Superior temporal gyrus (tissue), 1 donor: ENCODE results near the gene CYP4B1.
"Not testable (repeated sequence)": the region's sequence is repeated elsewhere in the genome, so short reads cannot be mapped to it uniquely, and the experiment has no call there.

ENCODE experiments used
- DNase-seq: peaks from one replicate; pipeline ENCODE4 v3.0.0-alpha.2; 2016; ENCODE audit errors: extremely low spot score

CYP4B1 gene

GRCh38 chr1:46815133-46815532 lies 16.3 kb downstream of the CYP4B1 start:
- no peak for DNase-seq

GRCh38 chr1:46816930-46817329 lies 18.1 kb downstream of the CYP4B1 start:
- DNase-seq = no peak

DNA sequence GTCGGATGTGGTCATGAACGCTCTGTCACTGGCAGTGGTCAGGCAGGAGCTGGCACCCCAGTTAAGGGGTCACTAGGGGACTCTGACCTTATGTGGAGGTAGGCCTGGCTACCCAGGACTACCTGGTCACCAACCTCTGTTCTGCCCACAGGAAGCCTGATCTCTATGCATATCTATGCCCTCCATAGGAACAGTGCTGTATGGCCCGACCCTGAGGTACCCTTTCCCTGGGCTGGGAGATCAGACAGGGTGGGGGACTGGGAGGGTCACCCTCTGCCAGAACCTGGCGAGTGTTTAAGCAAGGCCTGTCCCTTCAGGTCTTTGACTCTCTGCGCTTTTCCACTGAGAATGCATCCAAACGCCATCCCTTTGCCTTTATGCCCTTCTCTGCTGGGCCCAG lies 19.0 kb downstream of the CYP4B1 start:
- DNase-seq = no peak

- DNase-seq = no peak
Measured at GRCh38 chr1:46818591-46818990, 19.7 kb downstream of the CYP4B1 start.

- no peak for DNase-seq
Measured at GRCh38 chr1:46819335-46819734, 20.5 kb downstream of the CYP4B1 start.

- DNase-seq = no peak
Measured at GRCh38 chr1:46820076-46820475, 21.2 kb downstream of the CYP4B1 start.

DNA sequence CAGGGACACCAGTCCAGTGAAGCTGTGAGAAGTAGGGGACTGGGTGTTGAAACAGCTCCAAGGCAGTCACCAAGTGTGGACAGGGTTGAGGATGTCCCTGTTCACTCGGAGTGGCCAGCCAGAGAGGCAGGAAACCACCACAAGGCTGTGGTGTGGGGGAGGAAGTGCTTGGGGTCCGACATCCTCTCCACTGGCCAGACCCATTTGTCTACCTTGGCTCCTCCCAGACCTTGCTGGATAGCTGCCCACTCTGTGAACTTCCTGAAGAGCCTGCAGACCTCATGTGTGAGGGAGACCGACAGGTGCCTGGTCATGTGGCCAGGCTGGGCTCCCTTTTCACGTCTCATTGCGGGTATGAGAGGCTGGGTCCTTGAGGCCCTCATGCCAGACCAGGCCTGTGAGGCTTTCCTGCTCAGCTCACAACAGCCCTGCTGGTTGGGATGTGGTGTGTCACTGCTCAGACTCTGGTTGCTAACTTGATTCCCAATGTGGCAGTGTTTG lies 21.8 kb downstream of the CYP4B1 start:
- DNase-seq = no peak

- DNase-seq = no peak
Measured at GRCh38 chr1:46822248-46822826, 23.5 kb downstream of the CYP4B1 start.

- no peak for DNase-seq
Measured at GRCh38 chr1:46823151-46823550, 24.3 kb downstream of the CYP4B1 start.

DNA sequence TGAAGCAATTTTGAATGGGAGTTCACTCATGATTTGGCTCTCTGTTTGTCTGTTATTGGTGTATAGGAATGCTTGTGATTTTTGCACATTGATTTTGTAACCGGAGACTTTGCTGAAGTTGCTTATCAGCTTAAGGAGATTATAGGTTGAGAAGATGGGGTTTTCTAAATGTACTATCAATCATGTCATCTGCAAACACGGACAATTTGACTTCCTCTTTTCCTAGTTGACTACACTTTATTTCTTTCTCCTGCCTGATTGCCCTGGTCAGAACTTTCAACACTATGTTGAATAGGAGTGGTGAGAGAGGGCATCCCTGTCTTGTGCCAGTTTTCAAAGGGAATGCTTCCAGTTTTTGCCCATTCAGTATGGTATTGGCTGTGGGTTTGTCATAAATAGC lies 28.0 kb downstream of the CYP4B1 start:
- not testable (repeated sequence) for DNase-seq

DNA sequence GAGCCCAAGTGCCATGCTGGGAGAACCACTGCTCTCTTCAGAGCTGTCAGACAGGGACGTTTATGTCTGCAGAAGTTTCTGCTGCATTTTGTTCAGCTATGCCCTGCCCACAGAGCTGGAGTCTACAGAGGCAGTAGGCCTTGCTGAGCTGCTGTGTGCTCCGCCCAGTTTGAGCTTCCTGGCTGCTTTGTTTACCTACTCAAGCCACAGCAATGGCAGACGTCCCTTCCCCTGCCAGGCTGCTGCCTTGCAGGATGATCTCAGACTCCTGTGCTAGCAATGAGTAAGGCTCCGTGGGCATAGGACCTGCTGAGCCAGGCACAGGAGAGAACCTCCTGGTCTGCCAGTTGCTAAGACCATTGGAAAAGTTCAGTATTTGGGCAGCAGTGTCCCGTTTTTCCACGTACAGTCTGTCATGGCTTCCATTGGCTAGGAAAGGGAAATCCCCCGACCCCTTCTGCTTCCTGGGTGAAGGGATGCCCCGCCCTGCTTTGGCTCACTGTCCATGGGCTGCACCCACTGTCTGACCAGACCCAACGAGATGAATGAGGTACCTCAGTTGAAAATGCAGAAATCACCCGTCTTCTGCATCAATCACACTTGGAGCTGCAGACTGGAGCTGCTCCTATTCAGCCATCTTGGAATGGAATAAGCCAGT lies 31.9 kb downstream of the CYP4B1 start:
- no peak for DNase-seq

- DNase-seq = not testable (repeated sequence)
Measured at GRCh38 chr1:46835469-46835868, 36.6 kb downstream of the CYP4B1 start.

DNA sequence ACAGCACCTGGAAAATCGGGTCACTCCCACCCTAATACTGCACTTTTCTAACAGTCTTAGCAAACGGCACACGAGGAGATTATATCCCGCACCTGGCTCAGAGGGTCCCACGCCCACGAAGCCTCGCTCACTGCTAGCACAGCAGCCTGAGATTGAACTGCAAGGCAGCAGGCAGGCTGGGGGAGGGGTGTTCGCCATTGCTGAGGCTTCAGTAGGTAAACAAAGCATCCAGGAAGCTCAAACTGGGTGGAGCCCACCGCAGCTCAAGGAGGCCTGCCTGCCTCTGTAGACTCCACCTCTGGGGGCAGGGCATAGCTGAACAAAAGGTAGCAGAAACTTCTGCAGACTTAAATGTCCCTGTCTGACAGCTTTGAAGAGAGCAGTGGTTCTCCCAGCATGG lies 47.5 kb downstream of the CYP4B1 start:
- not testable (repeated sequence) for DNase-seq

GRCh38 chr1:46857660-46858065 lies 58.8 kb downstream of the CYP4B1 start:
- DNase-seq = not testable (repeated sequence)

GRCh38 chr1:46862348-46862747 lies 63.5 kb downstream of the CYP4B1 start:
- no peak for DNase-seq
